Measurements from ENCODE around the gene SLC15A3.
"Not testable (repeated sequence)": the region's sequence is repeated elsewhere in the genome, so short reads cannot be mapped to it uniquely, and the experiment has no call there.

Gene SLC15A3

DNA sequence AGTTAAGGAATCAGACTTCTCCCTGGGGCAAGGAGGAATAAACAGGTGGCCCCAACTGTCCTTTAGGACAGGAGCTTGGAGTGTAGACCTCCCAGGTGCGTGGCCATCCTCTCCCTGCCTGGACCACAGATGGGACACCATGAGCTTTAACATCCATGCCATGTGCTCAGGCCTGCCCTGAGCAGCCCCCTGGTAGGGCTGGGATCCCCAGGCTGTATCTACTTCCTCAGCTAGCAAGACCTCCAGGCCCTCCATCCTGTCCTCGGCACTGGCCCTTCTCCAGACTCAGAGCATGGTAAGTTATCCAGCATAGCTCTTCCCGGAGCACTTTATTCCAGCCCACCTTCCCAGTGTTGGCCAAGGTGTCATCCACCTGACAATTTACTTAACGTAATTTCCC lies 25.2 kb upstream of the SLC15A3 start:
- no peak for DNase-seq (ENCODE audit: low read depth)
- no peak overlapping the region for H3K4me3 ChIP-seq (ENCODE audit: low read depth, low read length)
- TF ChIP-seq, protein P1, sequence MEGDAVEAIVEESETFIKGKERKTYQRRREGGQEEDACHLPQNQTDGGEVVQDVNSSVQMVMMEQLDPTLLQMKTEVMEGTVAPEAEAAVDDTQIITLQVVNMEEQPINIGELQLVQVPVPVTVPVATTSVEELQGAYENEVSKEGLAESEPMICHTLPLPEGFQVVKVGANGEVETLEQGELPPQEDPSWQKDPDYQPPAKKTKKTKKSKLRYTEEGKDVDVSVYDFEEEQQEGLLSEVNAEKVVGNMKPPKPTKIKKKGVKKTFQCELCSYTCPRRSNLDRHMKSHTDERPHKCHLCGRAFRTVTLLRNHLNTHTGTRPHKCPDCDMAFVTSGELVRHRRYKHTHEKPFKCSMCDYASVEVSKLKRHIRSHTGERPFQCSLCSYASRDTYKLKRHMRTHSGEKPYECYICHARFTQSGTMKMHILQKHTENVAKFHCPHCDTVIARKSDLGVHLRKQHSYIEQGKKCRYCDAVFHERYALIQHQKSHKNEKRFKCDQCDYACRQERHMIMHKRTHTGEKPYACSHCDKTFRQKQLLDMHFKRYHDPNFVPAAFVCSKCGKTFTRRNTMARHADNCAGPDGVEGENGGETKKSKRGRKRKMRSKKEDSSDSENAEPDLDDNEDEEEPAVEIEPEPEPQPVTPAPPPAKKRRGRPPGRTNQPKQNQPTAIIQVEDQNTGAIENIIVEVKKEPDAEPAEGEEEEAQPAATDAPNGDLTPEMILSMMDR (conservative IDR thresholded peaks at IDR 0.05; ENCODE audit: low read depth, low read length): no peak

DNA sequence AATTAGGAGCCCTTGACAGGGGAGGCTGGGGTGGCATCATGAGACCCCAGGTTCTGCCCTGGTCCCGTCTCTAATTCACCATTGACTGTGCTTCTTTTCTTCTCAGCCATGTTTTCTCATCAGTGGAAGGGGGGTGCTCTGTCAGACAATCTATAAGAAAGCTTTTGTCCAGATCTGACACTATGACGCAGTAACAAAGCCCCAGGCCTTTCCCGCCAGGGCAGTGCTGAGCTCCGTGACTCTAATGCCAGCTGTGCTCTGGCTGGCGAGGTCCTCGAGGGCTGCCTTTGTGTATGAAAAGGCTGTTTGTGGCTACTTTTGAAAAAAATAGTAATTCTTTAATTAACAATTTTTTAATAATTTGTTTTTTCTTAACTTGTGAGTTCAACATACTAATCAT lies 22.8 kb upstream of the SLC15A3 start:
- no peak overlapping the region for H3K4me3 ChIP-seq (ENCODE audit: low read depth, low read length)
- TF ChIP-seq, protein P1 (conservative IDR thresholded peaks at IDR 0.05; ENCODE audit: low read depth, low read length): no peak
- DNase-seq (ENCODE audit: low read depth): no peak

DNA sequence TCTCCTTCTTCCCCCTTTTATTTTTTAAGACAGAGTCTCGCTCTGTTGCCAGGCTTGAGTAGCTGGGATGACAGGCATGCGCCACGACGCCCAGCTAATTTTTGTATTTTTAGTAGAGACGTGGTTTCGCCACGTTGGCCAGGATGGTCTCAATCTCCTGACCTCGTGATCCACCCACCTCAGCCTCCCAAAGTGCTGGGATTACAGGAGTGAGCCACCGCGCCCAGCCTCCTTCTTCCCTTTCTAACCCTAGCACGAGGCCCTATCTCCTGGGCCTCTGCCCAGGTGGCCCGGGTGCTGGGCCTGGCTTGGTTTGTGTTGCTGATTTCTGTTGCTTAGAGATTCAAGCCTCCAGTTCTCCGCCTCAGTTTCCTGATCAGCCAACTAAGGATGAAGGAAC lies 22.3 kb upstream of the SLC15A3 start:
- not testable (repeated sequence) for H3K4me3 ChIP-seq (ENCODE audit: low read depth, low read length); DNase-seq (ENCODE audit: low read depth)

DNA sequence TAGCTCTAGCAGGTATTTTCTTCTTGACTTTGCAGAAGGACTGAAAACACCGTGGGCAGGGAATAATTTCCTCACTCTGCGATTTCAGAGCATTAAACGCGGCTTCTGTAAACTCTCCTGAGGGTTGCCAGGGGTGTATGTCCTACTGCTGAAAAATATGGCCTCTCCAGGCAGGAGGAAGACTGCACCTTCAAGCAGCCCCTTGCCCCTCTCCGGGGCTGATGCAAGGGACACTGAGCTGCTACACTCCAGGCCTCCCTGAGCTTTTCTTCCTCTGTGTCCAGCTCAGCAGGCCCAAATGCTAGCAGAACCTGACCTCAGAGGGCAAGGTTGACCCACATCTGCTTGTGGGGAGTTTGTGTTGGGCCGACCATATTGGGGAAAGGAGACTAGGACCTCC lies 21.7 kb upstream of the SLC15A3 start:
- no peak overlapping the region for H3K4me3 ChIP-seq (ENCODE audit: low read depth, low read length)
- TF ChIP-seq, protein P1 (conservative IDR thresholded peaks at IDR 0.05; ENCODE audit: low read depth, low read length): no peak
- DNase-seq (ENCODE audit: low read depth): no peak

DNA sequence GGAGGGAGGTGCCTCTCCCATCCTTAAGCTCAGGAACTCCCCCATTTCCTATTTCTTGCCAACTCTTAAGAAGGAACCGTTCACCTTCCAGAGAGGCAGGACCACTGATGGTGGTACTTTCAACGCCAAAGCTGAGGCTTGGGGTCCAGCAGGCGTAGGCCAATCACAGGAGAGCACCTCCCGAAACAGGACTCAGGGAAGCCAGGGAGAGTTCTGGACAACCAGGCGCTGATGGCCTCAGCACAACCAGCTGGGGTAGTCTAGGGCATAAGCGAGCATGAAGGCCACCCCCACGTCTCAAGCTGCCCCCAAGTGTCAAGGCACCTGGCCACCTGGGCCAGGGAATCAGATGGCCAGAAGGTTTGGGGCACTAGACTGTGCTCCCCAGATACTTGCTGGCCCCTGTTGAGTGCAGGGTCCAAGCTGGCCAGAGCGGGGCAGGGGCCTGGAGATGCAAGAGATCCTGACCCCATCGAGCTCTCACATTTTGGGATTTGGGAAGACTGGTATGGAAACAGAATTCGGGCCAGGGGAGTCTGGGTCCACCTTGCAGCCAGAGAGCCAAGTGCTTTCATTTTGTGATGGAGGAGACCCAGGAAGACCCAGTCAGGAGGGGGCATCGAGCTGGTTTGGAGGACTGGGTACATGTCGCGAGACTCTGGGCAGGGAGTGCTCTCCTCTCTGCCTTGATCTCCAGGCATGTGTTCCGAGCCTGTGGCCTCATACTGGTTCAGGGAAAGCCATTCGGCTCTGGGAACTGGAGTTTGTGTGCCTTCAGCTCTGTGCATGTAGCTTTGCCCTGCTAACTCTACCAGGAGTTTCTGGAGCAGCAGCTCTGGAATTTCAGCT lies 20.4 kb upstream of the SLC15A3 start:
- no peak overlapping the region for H3K4me3 ChIP-seq (ENCODE audit: low read depth, low read length)
- no peak for DNase-seq (ENCODE audit: low read depth)
- TF ChIP-seq, protein P1 (conservative IDR thresholded peaks at IDR 0.05; ENCODE audit: low read depth, low read length): no peak

DNA sequence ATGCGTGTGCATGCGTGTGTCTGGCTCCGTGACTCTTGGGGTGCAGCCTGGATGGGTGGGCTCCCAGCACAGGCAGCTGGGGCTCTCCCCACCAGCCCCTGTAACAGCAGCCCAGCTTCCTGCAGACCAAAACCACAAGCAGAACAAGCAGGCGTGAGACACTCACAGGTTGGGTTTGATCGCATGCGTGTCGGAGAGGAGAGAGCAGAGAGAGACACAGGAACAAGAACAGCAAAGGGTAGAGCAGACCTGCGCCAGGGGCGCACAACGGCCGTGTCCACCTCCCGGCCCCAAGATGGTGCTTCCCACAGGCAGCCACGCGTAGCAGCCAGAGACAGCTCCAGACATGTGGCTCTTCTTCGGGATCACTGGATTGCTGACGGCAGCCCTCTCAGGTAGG lies 19.5 kb upstream of the SLC15A3 start, which contains the start of gene CD6:
Gene CD6 (plus strand): TSS at position 161 of the 400 bp plus-strand sequence. CDS start 186 bp downstream, at position 347.
- H3K4me3 ChIP-seq (ENCODE audit: low read depth, low read length): no peak within 1 kb of the TSS
- no peak for DNase-seq (ENCODE audit: low read depth)
- TF ChIP-seq, protein P1 (conservative IDR thresholded peaks at IDR 0.05; ENCODE audit: low read depth, low read length): no peak

DNA sequence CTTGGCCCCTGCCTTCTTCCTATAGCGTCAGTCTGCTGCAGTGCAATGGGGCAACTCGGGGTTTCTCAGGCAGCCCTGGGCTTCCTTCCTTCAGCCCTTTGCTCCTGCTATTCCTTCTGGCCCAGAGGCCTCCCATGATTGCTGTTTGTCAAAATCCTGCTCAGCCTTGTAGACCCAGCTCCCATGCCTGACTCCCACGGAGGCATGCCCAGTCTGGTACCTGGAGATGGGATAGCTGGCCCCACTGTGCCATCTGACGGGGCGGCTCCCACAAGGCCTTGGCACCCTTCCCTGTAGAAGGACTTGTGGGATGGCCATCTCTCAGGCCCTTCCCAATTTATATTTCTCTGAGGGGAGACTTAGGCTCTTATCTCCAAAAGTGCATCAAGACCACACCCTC lies 18.9 kb upstream of the SLC15A3 start:
- DNase-seq (ENCODE audit: low read depth): no peak
- TF ChIP-seq, protein P1 (conservative IDR thresholded peaks at IDR 0.05; ENCODE audit: low read depth, low read length): no peak
- no peak overlapping the region for H3K4me3 ChIP-seq (ENCODE audit: low read depth, low read length)
